Endodermal cell (in vitro differentiated cells): ENCODE results near the gene MPRIP. TPM values are rescaled to one million over a fixed set of nuclear protein-coding genes. Genes with fewer than 3 reads are reported as not detected.

Source experiments
- DNase-seq: peaks from one replicate; pipeline ENCODE4 v3.0.0-alpha.2; 2017
- H3K27ac ChIP-seq: 2 replicates; pipeline ENCODE4 v1.5.1; 2013; ENCODE audit warnings: mild to moderate bottlenecking, low read depth, low read length, moderate library complexity
- H3K27me3 ChIP-seq: 2 replicates; pipeline ENCODE4 v1.6.1; 2013; ENCODE audit warnings: mild to moderate bottlenecking, low read length, moderate library complexity; ENCODE audit not compliant: insufficient read depth, control insufficient read depth, poor library complexity, severe bottlenecking
- H3K36me3 ChIP-seq: 2 replicates; pipeline ENCODE4 v1.7.0; 2013; ENCODE audit warnings: mild to moderate bottlenecking, low read length, moderate library complexity; ENCODE audit not compliant: control insufficient read depth, insufficient read depth
- H3K4me1 ChIP-seq: one replicate; pipeline ENCODE4 v1.7.0; 2013; ENCODE audit warnings: low read length; ENCODE audit not compliant: control insufficient read depth, insufficient read depth
- H3K4me3 ChIP-seq: 2 replicates; pipeline ENCODE4 v1.5.1; 2013; ENCODE audit warnings: mild to moderate bottlenecking, low read length, moderate library complexity
- H3K9ac ChIP-seq: 2 replicates; pipeline ENCODE4 v1.6.1; 2013; ENCODE audit warnings: mild to moderate bottlenecking, low read length, moderate library complexity; ENCODE audit not compliant: poor library complexity, severe bottlenecking; ENCODE audit errors: extremely low read depth
- H3K9me3 ChIP-seq: 2 replicates; pipeline ENCODE4 v1.6.1; 2013; ENCODE audit warnings: mild to moderate bottlenecking, low read length, moderate library complexity; ENCODE audit not compliant: control insufficient read depth
- H3K27ac Mint-ChIP-seq: 2 replicates; pipeline ENCODE4 v1.8.0; 2020; ENCODE audit warnings: mixed read lengths
- H3K27me3 Mint-ChIP-seq: 2 replicates; pipeline ENCODE4 v1.8.0; 2021; ENCODE audit warnings: mild to moderate bottlenecking, mixed read lengths; ENCODE audit not compliant: insufficient read depth
- H3K36me3 Mint-ChIP-seq: 2 replicates; pipeline ENCODE4 v1.8.0; 2020; ENCODE audit warnings: low read depth, mixed read lengths
- H3K4me1 Mint-ChIP-seq: 2 replicates; pipeline ENCODE4 v1.8.0; 2020; ENCODE audit warnings: mixed read lengths
- H3K4me3 Mint-ChIP-seq: 2 replicates; pipeline ENCODE4 v1.8.0; 2020; ENCODE audit warnings: mild to moderate bottlenecking, moderate library complexity, mixed read lengths
- H3K9me3 Mint-ChIP-seq: 2 replicates; pipeline ENCODE4 v1.8.0; 2020; ENCODE audit warnings: mild to moderate bottlenecking, mixed read lengths
- WGBS, 2 experiments: methylation state at CpG; one replicate each; pipeline versions ENCODE4 v1.1.5 to v1.1.7; 2013; ENCODE audit warnings: missing lambda C conversion rate in 2 of 2, mixed read lengths in 1 of 2; ENCODE audit not compliant: insufficient coverage in 1 of 2, insufficient read length in 1 of 2; 5-methylcytosine and 5-hydroxymethylcytosine counted together
- total RNA-seq, 2 donors: library from RNA; stranded (reverse); fragmentation: NEBNext Ultra II Directional in 1 of 2; extraction: Animal tissue kit (Norgen Biotek cat#: 25700) in 1 of 2; gene quantifications; 2 replicates in 1 of 2; 3 replicates in 1 of 2; pipeline ENCODE4 v1.2.1, GENCODE V29; 2021
- TF ChIP-seq, protein P1 (sequence below): fragments of 200-600 bp; sonication (generic); conservative IDR thresholded peaks from 2 replicates; pipeline ENCODE4 v1.5.0; 2021; ENCODE audit warnings: antibody characterized with exemption, mild to moderate bottlenecking

The MPRIP gene
- total RNA-seq, 2 donors from 2014 or later: 154 to 155 TPM

DNA sequence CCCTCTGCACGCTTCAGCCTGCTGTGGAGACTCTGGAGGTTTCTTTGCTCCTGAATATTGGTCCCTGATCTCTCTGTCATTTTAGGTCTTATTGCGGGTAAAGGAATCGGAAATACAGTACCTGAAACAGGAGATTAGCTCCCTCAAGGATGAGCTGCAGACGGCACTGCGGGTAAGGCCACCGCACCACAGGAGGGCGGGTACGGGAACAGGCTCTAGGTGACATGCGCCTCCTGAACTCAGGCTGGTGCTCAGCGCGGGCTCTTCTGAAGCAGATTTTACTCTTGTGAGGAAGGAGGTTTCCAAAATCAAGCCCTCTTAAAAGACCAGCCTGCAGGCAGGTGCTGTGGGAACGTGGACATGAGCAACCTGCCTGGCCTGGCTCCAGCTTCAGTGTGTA is 134.1 kb downstream of the MPRIP start:
- Histone ChIP-seq H3K9me3 (no peaks in the 10 kb centered on the region), H3K4me1 (no peaks in the 10 kb centered on the region), H3K4me3 (no peak overlapping the region), H3K9ac (no peak overlapping the region), H3K36me3 (peaks cover 69% of the 10 kb centered on the region), H3K27ac (no peak overlapping the region), H3K27me3 (no peaks in the 10 kb centered on the region)
- Mint-ChIP-seq H3K27ac (no peak overlapping the region), H3K4me1 (peaks cover 5% of the 10 kb centered on the region), H3K4me3 (no peak overlapping the region), H3K36me3 (peaks cover 62% of the 10 kb centered on the region), H3K9me3 (no peaks in the 10 kb centered on the region), H3K27me3 (no peaks in the 10 kb centered on the region)
- 96 to 99% methylated on average over 12 of the region's 12 CpGs for WGBS, 2 experiments
- TF ChIP-seq, protein P1, sequence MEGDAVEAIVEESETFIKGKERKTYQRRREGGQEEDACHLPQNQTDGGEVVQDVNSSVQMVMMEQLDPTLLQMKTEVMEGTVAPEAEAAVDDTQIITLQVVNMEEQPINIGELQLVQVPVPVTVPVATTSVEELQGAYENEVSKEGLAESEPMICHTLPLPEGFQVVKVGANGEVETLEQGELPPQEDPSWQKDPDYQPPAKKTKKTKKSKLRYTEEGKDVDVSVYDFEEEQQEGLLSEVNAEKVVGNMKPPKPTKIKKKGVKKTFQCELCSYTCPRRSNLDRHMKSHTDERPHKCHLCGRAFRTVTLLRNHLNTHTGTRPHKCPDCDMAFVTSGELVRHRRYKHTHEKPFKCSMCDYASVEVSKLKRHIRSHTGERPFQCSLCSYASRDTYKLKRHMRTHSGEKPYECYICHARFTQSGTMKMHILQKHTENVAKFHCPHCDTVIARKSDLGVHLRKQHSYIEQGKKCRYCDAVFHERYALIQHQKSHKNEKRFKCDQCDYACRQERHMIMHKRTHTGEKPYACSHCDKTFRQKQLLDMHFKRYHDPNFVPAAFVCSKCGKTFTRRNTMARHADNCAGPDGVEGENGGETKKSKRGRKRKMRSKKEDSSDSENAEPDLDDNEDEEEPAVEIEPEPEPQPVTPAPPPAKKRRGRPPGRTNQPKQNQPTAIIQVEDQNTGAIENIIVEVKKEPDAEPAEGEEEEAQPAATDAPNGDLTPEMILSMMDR: no peak
- no peak for DNase-seq

DNA sequence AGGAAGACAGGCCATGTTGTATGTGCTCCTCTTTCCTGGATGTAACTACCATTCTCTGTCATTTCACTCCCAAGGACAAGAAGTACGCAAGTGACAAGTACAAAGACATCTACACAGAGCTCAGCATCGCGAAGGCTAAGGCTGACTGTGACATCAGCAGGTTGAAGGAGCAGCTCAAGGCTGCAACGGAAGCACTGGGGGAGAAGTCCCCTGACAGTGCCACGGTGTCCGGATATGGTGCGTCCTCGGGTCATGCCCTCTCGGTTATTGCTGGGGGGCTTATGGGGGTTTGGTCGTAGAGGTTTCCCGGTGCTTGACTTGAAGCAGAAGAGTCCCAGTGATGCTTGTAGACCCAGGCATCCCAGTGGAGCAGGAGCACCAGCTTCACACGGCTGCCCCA is 134.9 kb downstream of the MPRIP start:
- no peaks in the 10 kb centered on the region for H3K4me1 ChIP-seq
- Mint-ChIP-seq H3K4me1 (peaks cover 3% of the 10 kb centered on the region), H3K27ac (no peak overlapping the region), H3K4me3 (no peak overlapping the region), H3K27me3 (no peaks in the 10 kb centered on the region), H3K9me3 (no peaks in the 10 kb centered on the region), H3K36me3 (peaks cover 67% of the 10 kb centered on the region)
- TF ChIP-seq, protein P1: no peak
- no peak overlapping the region for H3K4me3 ChIP-seq
- DNase-seq: no peak
- no peaks in the 10 kb centered on the region for H3K27me3 ChIP-seq
- no peak overlapping the region for H3K27ac ChIP-seq
- peaks cover 73% of the 10 kb centered on the region for H3K36me3 ChIP-seq
- no peak overlapping the region for H3K9ac ChIP-seq
- no peaks in the 10 kb centered on the region for H3K9me3 ChIP-seq
- WGBS, 2 experiments: 97 to 100% methylated on average over 4 to 12 of the region's 12 CpGs

DNA sequence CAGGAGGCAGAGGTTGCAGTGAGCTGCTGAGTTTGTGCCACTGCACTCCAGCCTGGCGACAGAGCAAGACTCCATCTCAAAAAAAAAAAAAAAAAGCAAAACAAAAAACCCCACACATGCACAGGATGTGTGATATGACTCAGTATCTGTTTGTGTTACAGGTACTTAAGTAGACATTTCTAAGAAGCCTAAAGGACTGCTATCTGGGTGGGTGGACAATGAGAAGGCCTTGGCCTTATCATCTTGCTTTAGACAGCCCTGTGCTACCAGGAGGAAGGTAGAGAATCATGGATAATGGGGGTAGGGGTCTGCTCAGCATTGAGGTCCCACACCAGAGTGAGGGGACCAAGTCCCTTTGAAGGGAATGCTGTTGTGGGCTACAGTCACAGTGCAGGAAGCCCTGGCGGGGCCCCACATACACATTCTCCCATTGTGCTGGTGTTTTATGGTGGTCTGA is 137.1 kb downstream of the MPRIP start:
- 100% methylated on average over 1 of the region's 2 CpGs; no CpG with 5 or more reads in 1 of the 2 experiments for WGBS, 2 experiments
- no peak overlapping the region for H3K27ac Mint-ChIP-seq
- no peak overlapping the region for H3K4me3 Mint-ChIP-seq
- no peaks in the 10 kb centered on the region for H3K4me1 ChIP-seq
- no peaks in the 10 kb centered on the region for H3K9me3 Mint-ChIP-seq
- H3K36me3 ChIP-seq: peaks cover 78% of the 10 kb centered on the region
- no peaks in the 10 kb centered on the region for H3K9me3 ChIP-seq
- TF ChIP-seq, protein P1: no peak
- no peaks in the 10 kb centered on the region for H3K27me3 Mint-ChIP-seq
- no peak overlapping the region for H3K4me3 ChIP-seq
- no peaks in the 10 kb centered on the region for H3K27me3 ChIP-seq
- H3K27ac ChIP-seq: no peak overlapping the region
- H3K4me1 Mint-ChIP-seq: peaks cover under 1% of the 10 kb centered on the region
- no peak overlapping the region for H3K9ac ChIP-seq
- no peak for DNase-seq
- H3K36me3 Mint-ChIP-seq: peaks cover 68% of the 10 kb centered on the region
